ENCODE data around the gene HACD2. TPM values are rescaled to one million over a fixed set of nuclear protein-coding genes. Genes with fewer than 3 reads are reported as not detected.

The HACD2 gene
- polyA plus RNA-seq, 1 donor from 2014 or later: 23.9 TPM

GRCh38 chr3:123597561-123597960 lies 12.7 kb upstream of the HACD2 start:
- H3K36me3 Mint-ChIP-seq: peaks cover 1% of the 10 kb centered on the region
- H3K27me3 Mint-ChIP-seq: no peaks in the 10 kb centered on the region
- no peaks in the 10 kb centered on the region for H3K9me3 Mint-ChIP-seq

DNA sequence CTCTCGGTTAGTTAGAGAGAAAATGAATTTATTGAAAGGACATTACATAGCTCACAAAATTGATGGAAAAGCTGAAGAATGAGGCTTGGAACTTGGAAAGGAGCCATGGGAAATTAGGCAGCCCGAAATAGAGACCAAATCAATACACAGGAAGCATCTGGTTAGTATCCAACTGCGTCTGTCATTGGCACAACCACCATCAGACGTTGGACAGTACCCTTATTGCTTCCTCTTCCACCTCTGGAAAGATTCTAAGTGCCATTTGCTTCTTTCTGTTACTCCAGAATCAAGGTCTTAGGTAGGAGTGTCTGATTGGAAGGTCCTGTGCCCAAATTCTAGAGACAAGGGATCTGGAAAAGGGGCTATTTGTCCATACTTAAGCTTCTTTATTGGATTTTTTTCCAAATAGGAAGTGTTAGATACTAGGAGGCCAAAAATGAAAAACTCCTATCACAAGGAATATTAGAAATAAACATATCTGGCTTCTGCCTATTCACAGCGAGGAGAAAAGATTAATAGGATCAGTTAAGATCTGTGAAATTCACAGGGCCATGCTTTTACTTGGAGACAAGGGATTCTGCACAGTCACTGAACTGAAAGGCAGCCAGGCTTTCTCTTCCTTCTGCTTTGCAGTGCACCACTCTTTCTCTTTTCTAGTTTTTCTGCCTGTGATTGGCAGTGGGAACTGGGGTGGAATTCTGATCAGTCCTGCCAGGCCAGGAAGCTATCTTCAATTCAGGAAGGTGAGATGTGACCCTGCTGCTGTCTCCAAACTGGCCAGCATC lies 10.7 kb upstream of the HACD2 start:
- Mint-ChIP-seq H3K27me3 (no peaks in the 10 kb centered on the region), H3K4me1 (peaks cover 0 to 5% (median 0%) of the 10 kb centered on the region in 3 donors), H3K27ac (peak overlapping the region in 1 of 3 donors; percentile 76)

More at GRCh38 chr3:123597561-123597960, 12.7 kb upstream of the HACD2 start:
- H3K27ac Mint-ChIP-seq: no peak overlapping the region
- H3K4me1 Mint-ChIP-seq: peaks cover 0 to 4% (median 0%) of the 10 kb centered on the region in 3 donors
- no peak overlapping the region for H3K4me3 Mint-ChIP-seq

GRCh38 chr3:123593381-123593780 lies 8.5 kb upstream of the HACD2 start:
- Mint-ChIP-seq H3K27ac (no peak overlapping the region), H3K4me3 (no peak overlapping the region), H3K4me1 (peaks cover 0 to 5% (median 0%) of the 10 kb centered on the region in 3 donors), H3K9me3 (peaks cover 9 to 23% (median 9%) of the 10 kb centered on the region in 3 donors), H3K27me3 (no peaks in the 10 kb centered on the region), H3K36me3 (peaks cover 8% of the 10 kb centered on the region)

More for the DNA sequence above, 10.7 kb upstream of the HACD2 start:
- Mint-ChIP-seq H3K9me3 (peaks cover 2 to 12% (median 3%) of the 10 kb centered on the region in 3 donors), H3K4me3 (no peak overlapping the region), H3K36me3 (peaks cover 4% of the 10 kb centered on the region)

- H3K27ac Mint-ChIP-seq: no peak overlapping the region
- peaks cover 0 to 5% (median 0%) of the 10 kb centered on the region in 3 donors for H3K4me1 Mint-ChIP-seq
- H3K27me3 Mint-ChIP-seq: no peaks in the 10 kb centered on the region
- H3K9me3 Mint-ChIP-seq: peaks cover 9 to 23% (median 9%) of the 10 kb centered on the region in 3 donors
- peaks cover 15% of the 10 kb centered on the region for H3K36me3 Mint-ChIP-seq
- peak overlapping the region in 1 of 4 donors; percentile 53 for H3K4me3 Mint-ChIP-seq
Measured at GRCh38 chr3:123590685-123591450, 6.0 kb upstream of the HACD2 start.

- peaks cover 9 to 23% (median 9%) of the 10 kb centered on the region in 3 donors for H3K9me3 Mint-ChIP-seq
- peak overlapping the region in 2 of 3 donors; percentile 10 to 50 for H3K27ac Mint-ChIP-seq
- peaks cover 12 to 19% (median 14%) of the 10 kb centered on the region in 3 donors for H3K4me1 Mint-ChIP-seq
- H3K4me3 Mint-ChIP-seq: peak overlapping the region in 2 of 4 donors; percentile 12 to 84
- no peaks in the 10 kb centered on the region for H3K27me3 Mint-ChIP-seq
- peaks cover 14% of the 10 kb centered on the region for H3K36me3 Mint-ChIP-seq
Measured at GRCh38 chr3:123587401-123587800, 2.5 kb upstream of the HACD2 start.

DNA sequence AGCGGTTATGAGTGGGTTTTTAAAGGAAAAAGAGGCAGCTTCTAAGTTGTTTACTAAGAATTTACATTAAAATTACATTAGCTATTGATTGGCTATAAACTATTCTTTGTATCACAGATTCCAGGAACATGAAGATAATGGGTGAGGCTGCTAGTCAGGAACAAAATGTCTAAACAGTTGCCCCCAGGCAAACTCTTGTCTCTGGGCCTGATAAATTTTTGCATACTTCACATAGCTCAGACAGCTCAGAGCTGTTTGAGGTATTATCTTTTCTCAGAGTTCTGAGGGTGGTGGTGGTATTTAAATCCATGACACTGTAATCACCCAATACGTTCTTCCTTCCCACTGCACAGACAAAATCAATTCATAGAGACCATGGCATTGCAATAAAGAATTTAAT lies 2.1 kb upstream of the HACD2 start:
- Mint-ChIP-seq H3K9me3 (peaks cover 9 to 19% (median 9%) of the 10 kb centered on the region in 3 donors), H3K27me3 (no peaks in the 10 kb centered on the region), H3K4me3 (peak overlapping the region in 2 of 4 donors; percentile 12 to 84), H3K27ac (peak overlapping the region in 2 of 3 donors; percentile 10 to 50), H3K4me1 (peaks cover 12 to 20% (median 15%) of the 10 kb centered on the region in 3 donors), H3K36me3 (peaks cover 14% of the 10 kb centered on the region)

DNA sequence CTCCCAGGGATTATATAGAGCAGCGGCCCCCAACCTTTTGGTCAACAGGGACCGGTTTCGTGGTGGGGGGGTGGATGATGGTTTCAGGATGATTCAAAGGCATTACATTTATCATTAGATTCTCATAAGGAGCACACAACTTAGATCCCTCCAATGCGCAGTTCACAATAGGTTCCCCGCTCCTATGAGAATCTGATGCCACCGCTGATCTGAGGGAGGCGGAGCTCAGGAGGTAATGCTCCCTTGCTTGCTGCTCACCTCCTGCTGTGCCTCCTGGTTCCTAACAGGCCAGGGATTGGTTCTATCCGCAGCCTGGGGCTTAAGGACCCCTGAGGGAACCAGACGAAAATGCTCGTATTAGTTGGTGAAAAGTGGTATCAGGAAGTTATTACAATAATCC lies 1.3 kb upstream of the HACD2 start:
- Mint-ChIP-seq H3K4me3 (no peak overlapping the region), H3K9me3 (peaks cover 6 to 11% (median 7%) of the 10 kb centered on the region in 3 donors), H3K27me3 (no peaks in the 10 kb centered on the region), H3K27ac (no peak overlapping the region), H3K36me3 (peaks cover 12% of the 10 kb centered on the region), H3K4me1 (peaks cover 12 to 23% (median 15%) of the 10 kb centered on the region in 3 donors)

DNA sequence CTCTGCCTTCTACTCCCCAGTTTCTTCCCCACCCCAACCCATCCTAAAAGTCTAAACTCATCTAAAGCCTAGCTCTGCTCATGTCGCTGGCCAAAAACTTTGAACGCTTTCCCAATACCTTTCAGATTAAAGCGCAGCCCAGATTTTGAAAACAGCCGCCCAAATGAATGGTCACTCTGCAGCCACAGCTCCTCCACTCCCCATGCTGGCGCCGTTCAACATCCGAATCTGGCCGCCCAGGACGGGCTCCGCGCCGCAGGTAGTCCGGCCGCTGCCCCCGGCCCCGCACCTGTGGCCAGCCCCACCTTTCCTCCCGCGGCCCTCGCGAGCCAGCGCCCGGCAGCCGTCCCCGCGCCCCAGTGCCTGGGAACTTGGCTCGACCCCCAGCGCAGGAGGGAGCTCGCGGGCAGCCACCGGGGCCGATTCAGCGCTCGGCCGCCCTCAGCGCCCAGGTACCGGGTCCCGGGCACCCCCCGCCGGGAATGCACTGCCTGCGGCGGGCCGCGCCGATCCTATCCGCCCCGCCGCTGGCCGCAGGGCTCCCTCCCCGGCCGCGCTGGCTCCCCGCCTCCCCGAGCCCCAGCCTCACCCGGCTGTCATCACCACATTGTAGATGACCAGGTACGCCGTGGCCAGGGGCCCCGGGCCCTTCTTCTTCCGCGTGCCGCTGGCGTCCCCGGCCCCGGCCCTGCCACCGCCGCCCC lies 417 bp downstream of the HACD2 start:
- Mint-ChIP-seq H3K4me3 (peak overlapping the region in 1 of 4 donors; percentile 96), H3K9me3 (peaks cover 0 to 2% (median 1%) of the 10 kb centered on the region in 3 donors), H3K4me1 (peaks cover 12 to 23% (median 15%) of the 10 kb centered on the region in 3 donors), H3K27ac (peak overlapping the region; percentile 43 to 95 (median 89)), H3K27me3 (no peaks in the 10 kb centered on the region), H3K36me3 (peaks cover 10% of the 10 kb centered on the region)

GRCh38 chr3:123583561-123583960 lies 1.3 kb downstream of the HACD2 start:
- Mint-ChIP-seq H3K4me3 (peak overlapping the region in 1 of 4 donors; percentile 96), H3K27ac (peak overlapping the region in 2 of 3 donors; percentile 13 to 89), H3K4me1 (peaks cover 12 to 27% (median 15%) of the 10 kb centered on the region in 3 donors), H3K27me3 (no peaks in the 10 kb centered on the region), H3K36me3 (peaks cover 11% of the 10 kb centered on the region), H3K9me3 (no peaks in the 10 kb centered on the region)

GRCh38 chr3:123582315-123582714 lies 2.5 kb downstream of the HACD2 start:
- Mint-ChIP-seq H3K27ac (no peak overlapping the region), H3K36me3 (peaks cover 7% of the 10 kb centered on the region), H3K27me3 (no peaks in the 10 kb centered on the region), H3K9me3 (no peaks in the 10 kb centered on the region), H3K4me3 (peak overlapping the region in 2 of 4 donors; percentile 60 to 96), H3K4me1 (peaks cover 17 to 29% (median 17%) of the 10 kb centered on the region in 3 donors)

DNA sequence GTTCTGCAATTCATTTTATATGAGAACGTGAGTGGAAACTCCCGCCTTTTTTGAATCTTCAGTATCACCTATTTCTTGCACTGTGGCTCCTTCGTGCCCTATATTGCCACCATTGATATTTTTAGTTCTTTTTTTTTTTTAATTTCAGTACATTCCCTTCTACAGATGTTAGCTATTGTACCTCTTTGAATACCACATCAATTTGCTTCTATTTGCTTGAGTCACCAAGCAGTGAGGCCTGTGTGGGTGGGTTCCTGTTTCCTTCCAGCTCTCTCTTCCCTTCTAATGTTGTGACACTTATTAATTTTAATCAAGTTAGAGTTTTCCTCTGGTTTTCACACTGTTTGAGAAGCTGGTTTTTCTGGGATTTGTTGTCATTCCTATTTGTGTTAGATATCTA lies 8.7 kb downstream of the HACD2 start:
- Mint-ChIP-seq H3K27me3 (no peaks in the 10 kb centered on the region), H3K4me3 (peak overlapping the region in 1 of 4 donors; percentile 60), H3K27ac (peak overlapping the region in 2 of 3 donors; percentile 22), H3K9me3 (no peaks in the 10 kb centered on the region), H3K36me3 (peaks cover 14% of the 10 kb centered on the region), H3K4me1 (peaks cover 17 to 26% (median 21%) of the 10 kb centered on the region in 3 donors)

GRCh38 chr3:123571973-123572365 lies 12.9 kb downstream of the HACD2 start:
- Mint-ChIP-seq H3K4me1 (peaks cover 15 to 29% (median 16%) of the 10 kb centered on the region in 3 donors), H3K27ac (no peak overlapping the region), H3K36me3 (peaks cover 12% of the 10 kb centered on the region), H3K9me3 (no peaks in the 10 kb centered on the region), H3K4me3 (no peak overlapping the region), H3K27me3 (no peaks in the 10 kb centered on the region)

DNA sequence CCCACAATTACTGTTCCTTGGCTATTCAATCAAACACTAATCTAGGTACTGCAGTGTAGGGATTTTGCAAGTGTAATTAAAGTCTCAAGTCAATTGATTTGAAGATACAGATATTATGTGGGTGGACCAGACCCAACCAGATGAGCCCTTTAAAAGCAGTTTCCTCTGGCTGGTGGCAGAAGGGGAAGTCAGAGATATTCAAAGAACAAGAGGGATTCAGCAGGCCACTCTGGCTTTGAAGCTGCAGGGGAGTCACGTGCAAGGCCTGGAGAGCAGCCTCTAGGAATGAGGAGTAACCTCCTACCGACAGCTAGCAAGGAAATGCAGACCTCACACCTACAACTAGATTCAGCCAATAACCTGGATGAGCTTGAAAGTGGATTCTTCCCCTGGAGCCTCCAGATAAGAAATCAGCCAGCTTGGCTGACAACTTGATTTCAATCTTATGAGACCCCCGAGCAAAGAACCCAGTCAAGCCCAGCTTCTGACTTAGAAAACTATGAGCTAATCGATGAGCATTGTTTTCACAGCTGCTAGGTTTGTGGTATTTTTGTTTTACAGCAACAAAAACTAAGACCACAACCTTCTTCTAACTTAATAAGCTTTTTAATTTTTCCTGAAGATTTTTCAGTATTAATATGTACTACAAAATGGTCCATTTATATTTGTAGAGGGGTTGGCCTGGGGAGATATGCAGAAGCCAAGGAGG lies 13.4 kb downstream of the HACD2 start:
- Mint-ChIP-seq H3K36me3 (peaks cover 12% of the 10 kb centered on the region), H3K4me1 (peaks cover 9 to 24% (median 11%) of the 10 kb centered on the region in 3 donors), H3K4me3 (no peak overlapping the region), H3K27me3 (no peaks in the 10 kb centered on the region), H3K9me3 (no peaks in the 10 kb centered on the region), H3K27ac (peak overlapping the region in 1 of 3 donors; percentile 39)

DNA sequence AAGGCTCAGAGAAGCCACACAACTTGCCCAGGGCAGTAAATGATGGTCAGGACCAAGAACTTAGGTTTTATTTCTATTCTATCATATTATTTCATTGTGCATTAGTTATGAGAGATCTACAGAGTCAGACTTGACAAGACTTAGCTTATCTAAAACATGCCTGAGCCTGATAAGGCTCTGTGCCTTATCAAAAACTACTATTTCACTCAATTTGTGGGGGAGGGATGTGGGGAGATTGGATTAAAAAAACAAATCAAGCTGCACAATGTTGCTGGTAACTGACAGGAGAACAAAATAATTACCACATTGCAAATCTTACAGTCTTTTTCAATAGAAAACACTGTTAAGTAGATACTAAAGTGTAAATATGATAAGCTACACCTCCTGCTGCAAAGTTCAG lies 16.0 kb downstream of the HACD2 start:
- H3K4me3 Mint-ChIP-seq: no peak overlapping the region
- H3K36me3 Mint-ChIP-seq: peaks cover 12% of the 10 kb centered on the region
- no peaks in the 10 kb centered on the region for H3K27me3 Mint-ChIP-seq
- no peaks in the 10 kb centered on the region for H3K9me3 Mint-ChIP-seq
- no peak overlapping the region for H3K27ac Mint-ChIP-seq
- H3K4me1 Mint-ChIP-seq: peaks cover 3 to 16% (median 4%) of the 10 kb centered on the region in 3 donors
